HG02588 (cell line): ENCODE data around the gene DMBX1.

Experiments
- ATAC-seq: cut with Tn5 transposase; IDR thresholded peaks from one replicate; pipeline ENCODE4 v1.9.1; 2021; ENCODE audit warnings: mild to moderate bottlenecking, moderate library complexity; ENCODE audit not compliant: unreplicated experiment

DMBX1 gene

DNA sequence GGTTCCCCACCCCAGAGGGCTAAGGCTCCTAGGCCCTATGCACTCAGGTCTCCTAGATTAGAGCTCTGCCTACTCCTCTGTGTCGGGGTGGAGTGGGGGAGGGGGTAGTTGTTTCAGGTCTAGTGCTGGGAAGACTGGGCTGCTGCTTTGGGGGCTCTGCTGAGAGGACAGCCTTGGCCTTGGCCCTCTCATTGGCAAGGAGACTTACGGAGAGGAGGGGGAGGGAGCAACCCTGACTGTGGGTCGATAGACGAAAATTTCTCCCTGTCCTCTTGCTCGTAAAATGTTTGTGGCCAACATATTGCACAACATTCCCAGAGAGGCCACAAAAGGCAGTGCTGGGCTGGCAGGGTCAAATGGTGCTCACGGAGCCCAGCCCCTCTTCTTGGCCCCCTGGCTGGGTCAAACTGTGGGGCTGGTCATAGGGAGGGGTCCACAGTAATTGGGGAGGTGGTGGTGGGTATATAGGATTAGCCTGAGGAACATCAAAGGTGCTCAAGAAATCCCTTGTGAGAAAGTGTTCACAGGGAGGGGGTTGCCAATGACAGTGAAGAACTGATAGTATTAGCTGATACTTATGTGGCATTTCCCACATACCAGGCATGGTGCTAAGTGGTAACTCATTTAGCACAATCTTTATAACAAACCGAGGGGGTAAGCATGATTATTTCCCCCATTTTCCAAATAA lies 8.5 kb upstream of the DMBX1 start:
- no peak for ATAC-seq

DNA sequence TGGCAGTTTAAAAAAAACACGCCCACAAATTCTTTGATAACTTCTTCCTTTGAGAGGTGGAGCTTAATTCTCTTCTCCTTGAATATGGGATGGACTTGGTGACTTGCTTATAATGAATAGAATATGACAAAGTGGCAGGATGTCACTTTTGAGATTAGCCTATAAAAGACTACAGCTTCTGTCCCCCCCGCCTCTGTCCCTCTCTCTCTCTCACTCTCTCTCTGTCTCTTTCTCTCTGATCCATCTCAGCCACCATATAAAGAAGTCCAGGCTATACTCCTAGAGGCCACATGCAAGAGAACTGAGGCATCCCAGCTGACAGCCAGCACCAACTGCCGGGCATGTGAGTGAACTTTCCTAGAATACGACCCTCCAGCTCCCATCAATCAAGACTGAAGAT lies 7.7 kb upstream of the DMBX1 start:
- ATAC-seq: no peak

GRCh38 chr1:46483589-46483988 lies 6.0 kb upstream of the DMBX1 start:
- ATAC-seq: no peak

DNA sequence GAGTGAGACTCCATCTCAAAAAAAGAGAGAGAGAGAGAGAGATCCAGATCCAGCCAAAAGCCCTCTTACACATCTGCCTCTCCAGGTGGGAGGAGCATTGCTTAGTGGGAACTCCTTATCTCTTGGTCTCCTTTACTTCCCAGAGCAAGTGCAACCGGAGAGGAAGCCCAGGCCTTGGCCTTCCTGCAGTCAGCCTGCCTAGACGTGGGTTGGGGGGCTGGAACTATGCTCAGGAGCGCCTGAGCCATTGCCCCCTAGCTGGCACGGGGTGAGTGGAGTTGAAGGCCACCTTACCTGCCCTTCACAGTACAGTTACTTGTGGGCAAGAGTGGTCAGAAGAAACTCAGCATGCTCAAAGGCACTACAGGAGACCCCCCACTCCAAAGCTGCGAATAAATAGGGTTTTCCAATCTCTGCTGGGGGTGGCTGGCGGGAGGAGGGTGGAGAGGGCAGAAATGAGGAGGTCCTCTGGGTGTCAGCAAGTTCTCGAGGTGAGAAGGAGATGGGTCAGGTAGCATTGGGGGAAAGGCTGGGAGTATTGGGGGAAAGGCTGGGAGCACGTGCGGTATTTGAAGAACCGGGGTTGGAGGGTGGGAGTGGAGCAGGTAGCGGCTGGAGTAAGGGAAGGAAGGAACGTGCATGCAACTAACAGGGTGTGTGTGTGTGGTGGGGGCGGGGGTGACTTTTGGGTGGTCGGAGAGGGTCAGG lies 4.7 kb upstream of the DMBX1 start:
- ATAC-seq: no peak

GRCh38 chr1:46485564-46486431 lies 3.8 kb upstream of the DMBX1 start:
- no peak for ATAC-seq

GRCh38 chr1:46486432-46487015 lies 3.1 kb upstream of the DMBX1 start:
- no peak for ATAC-seq

- no peak for ATAC-seq
Measured at GRCh38 chr1:46487818-46488218, 1.8 kb upstream of the DMBX1 start.

DNA sequence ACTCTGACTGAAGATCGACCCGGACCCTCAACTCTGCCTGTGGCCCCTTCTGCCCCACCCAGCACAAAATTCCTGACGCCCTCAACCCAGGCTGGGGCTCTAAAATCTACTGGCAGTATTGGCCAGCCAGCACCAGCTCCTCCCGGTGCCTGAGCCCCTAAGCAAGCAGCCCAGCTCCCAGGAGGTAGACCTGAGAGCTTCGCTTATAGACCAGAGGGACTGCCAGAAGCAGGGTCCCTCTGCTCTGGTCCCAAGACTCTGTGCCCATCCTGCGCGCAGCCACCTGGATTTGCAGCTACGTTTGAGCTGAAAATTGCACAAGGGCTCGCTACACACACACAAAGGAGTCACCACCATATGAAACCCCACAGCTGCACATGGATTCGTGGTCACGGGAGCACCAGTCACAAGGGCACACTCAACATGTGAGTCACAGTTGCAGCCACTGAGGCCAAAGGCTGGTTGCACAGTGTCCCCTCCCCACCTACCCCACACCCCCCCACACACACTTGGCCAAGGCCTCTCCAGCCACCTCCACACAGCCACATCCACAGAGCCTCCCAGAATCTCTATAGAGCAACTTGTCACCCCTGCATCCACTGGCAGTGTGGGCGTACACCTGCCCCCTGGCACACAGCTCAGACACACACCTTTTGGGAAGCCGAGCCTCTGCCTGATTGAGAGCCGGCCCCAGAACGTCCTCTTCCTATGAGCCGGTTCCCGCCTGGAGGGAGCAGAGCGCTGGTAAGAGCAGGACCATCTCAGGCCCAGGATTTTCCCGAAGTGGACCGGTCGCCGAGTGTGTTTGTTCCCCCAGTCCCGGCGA lies 1.1 kb upstream of the DMBX1 start:
- no peak for ATAC-seq

DNA sequence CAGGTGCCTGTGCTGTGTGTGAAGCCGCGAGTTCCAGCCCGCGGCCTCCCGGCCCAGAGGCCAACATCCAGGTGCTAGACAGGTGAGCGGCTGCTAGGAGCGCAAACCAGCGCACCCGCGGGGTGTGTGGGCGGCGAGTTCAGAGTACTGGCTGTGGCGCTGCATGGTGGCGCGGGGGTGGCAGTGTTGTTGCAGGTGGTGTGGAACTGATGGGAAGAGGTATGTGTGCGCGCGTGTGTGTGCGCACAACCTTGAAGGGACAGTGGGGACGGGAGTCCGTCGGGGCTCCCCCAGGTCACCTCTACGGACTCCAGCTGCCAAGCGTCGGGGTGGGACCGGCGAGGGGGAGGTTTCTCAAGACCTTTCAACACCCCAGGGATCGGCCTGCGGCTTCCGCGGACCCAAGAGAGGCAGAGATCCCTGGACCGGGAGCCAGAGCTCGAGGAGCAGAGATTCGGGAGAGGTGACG lies 433 bp upstream of the DMBX1 start:
- ATAC-seq: no peak

DNA sequence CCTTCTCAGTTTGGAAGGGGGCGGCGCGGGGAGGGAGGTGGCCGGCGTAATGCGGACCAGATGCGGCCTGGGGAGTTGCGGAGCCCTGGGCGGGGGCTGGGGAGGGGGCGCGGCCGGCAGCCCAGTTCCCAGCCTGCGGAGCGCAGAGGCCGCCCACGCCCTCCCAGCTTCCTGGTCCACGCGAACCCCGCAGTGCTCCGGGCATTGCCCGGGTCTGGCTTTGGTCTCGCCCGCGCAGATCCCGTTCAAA lies 695 bp downstream of the DMBX1 start:
- no peak for ATAC-seq

DNA sequence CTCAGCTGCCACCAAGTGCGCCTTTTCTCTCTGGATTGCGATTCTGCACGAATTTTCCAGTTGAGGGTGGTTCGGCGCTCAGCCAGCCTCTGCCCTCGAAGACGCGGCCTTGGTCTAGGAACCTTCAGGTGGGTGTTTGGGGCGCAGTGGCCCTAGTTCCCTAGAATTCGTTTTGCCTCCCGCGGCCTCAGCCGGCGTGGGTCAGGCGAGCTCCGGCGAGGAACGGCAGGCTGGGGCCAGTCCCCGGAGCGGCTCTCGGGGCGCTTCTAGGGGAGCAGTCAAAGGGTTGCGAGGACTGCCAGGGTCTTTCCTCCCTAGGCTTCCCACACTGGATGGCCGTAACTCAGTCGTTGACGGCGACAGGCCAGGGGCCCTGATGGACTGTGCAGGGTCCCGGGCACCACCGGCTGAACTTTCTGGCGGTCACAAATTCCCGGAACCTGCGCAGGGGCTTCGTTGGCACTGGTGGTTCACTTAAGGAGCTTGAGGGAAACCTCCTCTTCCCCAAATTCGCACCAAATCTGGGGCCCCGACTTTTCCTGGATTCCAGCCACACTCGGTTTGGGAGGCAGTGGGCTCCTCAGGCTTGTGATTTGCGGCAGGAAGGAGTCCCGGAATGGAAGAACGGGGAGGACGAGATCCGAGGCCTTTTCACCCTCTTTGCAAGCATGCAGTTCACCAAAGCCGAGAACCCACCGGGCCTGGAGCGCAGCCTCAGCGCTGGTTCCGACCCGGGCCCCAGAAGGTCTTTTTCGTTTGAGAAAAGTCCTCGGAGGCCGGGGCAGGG lies 1.2 kb downstream of the DMBX1 start:
- ATAC-seq: no peak

- ATAC-seq: no peak
Measured at GRCh38 chr1:46491443-46492268, 2.0 kb downstream of the DMBX1 start.

- ATAC-seq: no peak
Measured at GRCh38 chr1:46492269-46492853, 2.7 kb downstream of the DMBX1 start.

DNA sequence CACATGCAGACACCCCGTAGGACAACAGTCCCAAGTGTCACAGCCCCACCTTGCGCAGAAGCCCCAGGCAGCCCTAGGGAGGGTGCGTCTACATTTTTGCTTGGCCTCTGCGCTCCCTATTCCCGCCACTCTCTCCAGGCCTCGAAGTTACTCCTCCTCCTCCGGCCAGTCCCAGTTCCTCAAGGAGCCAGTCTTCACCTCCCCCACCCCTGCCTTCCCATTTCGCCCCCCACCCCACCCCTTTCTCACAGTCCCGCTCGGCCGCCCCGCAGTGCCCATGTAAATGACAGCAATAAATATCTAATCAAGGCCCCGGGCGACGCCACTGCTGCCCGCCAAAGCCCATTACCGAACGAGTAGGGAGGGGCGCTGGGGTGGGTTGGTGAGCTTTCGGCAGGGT lies 3.2 kb downstream of the DMBX1 start:
- no peak for ATAC-seq

DNA sequence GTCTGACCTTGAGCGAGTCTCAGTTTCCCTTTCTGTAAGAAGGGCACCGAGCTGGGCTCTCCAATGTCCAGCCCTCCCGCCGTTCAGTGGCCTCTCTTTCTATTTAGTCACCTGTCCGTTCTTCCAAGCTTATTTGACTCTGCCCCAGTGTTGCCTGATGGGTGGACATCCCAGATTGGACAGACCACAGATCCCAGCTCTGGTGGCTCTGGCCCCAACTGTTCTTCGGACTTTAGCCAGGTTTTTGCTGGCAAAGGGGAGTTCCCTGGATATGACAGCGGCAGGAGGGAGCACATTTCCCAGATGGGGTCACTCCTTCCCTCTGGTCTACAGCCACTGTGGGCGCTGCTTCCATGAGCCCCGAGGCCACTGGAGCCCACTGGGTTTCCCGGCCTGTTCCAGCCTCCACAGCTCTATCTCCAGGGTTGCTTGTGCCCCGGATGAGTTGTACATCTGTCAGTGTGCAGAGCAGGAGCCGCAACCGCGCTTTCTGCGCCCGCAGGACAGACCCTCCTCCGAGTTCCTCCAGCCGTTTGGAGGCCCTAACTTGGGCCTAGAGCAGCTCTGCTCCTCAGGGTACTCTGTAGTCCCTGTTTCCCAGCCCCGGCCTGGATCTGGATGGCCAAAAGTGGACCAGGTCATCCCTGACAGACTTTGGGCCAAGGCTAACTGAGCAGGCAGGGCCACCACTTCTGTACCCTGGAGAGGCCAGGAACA lies 3.8 kb downstream of the DMBX1 start:
- no peak for ATAC-seq

GRCh38 chr1:46494910-46495309 lies 5.3 kb downstream of the DMBX1 start:
- ATAC-seq: no peak

GRCh38 chr1:46495778-46496177 lies 6.1 kb downstream of the DMBX1 start:
- ATAC-seq: no peak

- ATAC-seq: no peak
Measured at GRCh38 chr1:46496505-46496904, 6.9 kb downstream of the DMBX1 start.
